ENCODE measurements around the gene DCLK1. TPM values are rescaled to one million over a fixed set of nuclear protein-coding genes. Genes with fewer than 3 reads are reported as not detected.

The DCLK1 gene
- total RNA-seq, 3 donors from 2014 or later (not counting 1 experiment from before 2014, with no cell fraction given): not detected

- H3K27ac Mint-ChIP-seq: no peak overlapping the region
- Histone ChIP-seq H3K4me3 (ENCODE audit: low read length) (no peak overlapping the region), H3K36me3 (ENCODE audit: control insufficient read depth, insufficient read depth, low read length) (no peaks in the 10 kb centered on the region), H3K27me3 (ENCODE audit: control insufficient read depth, insufficient read depth, low read length) (no peaks in the 10 kb centered on the region), H3K4me1 (ENCODE audit: control insufficient read depth, insufficient read depth, low read length) (no peaks in the 10 kb centered on the region), H3K27ac (ENCODE audit: low read length) (no peak overlapping the region), H3K9me3 (ENCODE audit: control insufficient read depth, insufficient read depth, low read length) (no peaks in the 10 kb centered on the region)
- no peaks in the 10 kb centered on the region for H3K4me1 Mint-ChIP-seq
- H3K36me3 Mint-ChIP-seq: no peaks in the 10 kb centered on the region
- H3K27me3 Mint-ChIP-seq (ENCODE audit: low read depth in 2 of 2): no peaks in the 10 kb centered on the region
- H3K9me3 Mint-ChIP-seq: peaks cover 7 to 10% of the 10 kb centered on the region in 2 donors
- no CpG with 5 or more reads among the region's 2 CpGs for WGBS (ENCODE audit: insufficient coverage)
- TF ChIP-seq, protein P1, sequence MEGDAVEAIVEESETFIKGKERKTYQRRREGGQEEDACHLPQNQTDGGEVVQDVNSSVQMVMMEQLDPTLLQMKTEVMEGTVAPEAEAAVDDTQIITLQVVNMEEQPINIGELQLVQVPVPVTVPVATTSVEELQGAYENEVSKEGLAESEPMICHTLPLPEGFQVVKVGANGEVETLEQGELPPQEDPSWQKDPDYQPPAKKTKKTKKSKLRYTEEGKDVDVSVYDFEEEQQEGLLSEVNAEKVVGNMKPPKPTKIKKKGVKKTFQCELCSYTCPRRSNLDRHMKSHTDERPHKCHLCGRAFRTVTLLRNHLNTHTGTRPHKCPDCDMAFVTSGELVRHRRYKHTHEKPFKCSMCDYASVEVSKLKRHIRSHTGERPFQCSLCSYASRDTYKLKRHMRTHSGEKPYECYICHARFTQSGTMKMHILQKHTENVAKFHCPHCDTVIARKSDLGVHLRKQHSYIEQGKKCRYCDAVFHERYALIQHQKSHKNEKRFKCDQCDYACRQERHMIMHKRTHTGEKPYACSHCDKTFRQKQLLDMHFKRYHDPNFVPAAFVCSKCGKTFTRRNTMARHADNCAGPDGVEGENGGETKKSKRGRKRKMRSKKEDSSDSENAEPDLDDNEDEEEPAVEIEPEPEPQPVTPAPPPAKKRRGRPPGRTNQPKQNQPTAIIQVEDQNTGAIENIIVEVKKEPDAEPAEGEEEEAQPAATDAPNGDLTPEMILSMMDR (IDR thresholded peaks at IDR 0.05): no peak
- H3K4me3 Mint-ChIP-seq: no peak overlapping the region
- intact Hi-C loops (cut with micrococcal nuclease): no loop called here
- ATAC-seq (no peak), DNase-seq (no peak)
Observed at GRCh38 chr13:36026531-36026930, 104.7 kb downstream of the DCLK1 start.

DNA sequence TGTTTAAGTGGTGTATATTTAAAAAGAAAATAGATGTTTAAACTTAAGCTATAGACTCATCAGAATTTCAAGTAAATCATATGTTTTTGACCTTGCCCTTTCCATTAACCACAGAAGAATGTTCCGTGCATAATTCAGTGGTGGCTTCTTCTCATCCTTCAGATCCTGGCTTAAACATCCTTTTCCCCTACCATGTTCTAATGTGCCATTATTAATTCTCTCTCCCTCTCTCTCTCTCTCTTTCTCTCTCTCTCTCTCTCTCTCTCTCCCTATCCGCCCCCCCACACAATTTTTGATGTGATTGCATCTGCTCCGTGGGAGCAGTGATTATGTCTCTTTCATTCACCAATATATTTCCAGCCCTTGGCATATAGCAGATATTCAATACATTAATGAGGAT, 116.4 kb downstream of the DCLK1 start:
- H3K36me3 Mint-ChIP-seq: peaks cover 6% of the 10 kb centered on the region
- Histone ChIP-seq H3K36me3 (ENCODE audit: control insufficient read depth, insufficient read depth, low read length) (no peaks in the 10 kb centered on the region), H3K27ac (ENCODE audit: low read length) (no peak overlapping the region), H3K4me3 (ENCODE audit: low read length) (no peak overlapping the region), H3K4me1 (ENCODE audit: control insufficient read depth, insufficient read depth, low read length) (no peaks in the 10 kb centered on the region), H3K27me3 (ENCODE audit: control insufficient read depth, insufficient read depth, low read length) (no peaks in the 10 kb centered on the region), H3K9me3 (ENCODE audit: control insufficient read depth, insufficient read depth, low read length) (no peaks in the 10 kb centered on the region)
- no peak overlapping the region for H3K27ac Mint-ChIP-seq
- no peaks in the 10 kb centered on the region for H3K4me1 Mint-ChIP-seq
- H3K27me3 Mint-ChIP-seq (ENCODE audit: low read depth in 2 of 2): no peaks in the 10 kb centered on the region
- 78% methylated on average over 3 of the region's 3 CpGs for WGBS (ENCODE audit: insufficient coverage)
- DNase-seq (no peak), ATAC-seq (no peak)
- H3K9me3 Mint-ChIP-seq: peaks cover 13 to 14% of the 10 kb centered on the region in 2 donors
- intact Hi-C loops (cut with micrococcal nuclease): no loop called here
- no peak overlapping the region for H3K4me3 Mint-ChIP-seq
- TF ChIP-seq, protein P1 (IDR thresholded peaks at IDR 0.05): no peak

GRCh38 chr13:36006894-36007675, 124.1 kb downstream of the DCLK1 start:
- Mint-ChIP-seq H3K4me3 (no peak overlapping the region), H3K27ac (no peak overlapping the region), H3K9me3 (peaks cover 0 to 2% of the 10 kb centered on the region in 2 donors), H3K36me3 (no peaks in the 10 kb centered on the region), H3K27me3 (ENCODE audit: low read depth in 2 of 2) (no peaks in the 10 kb centered on the region), H3K4me1 (no peaks in the 10 kb centered on the region)
- no peaks in the 10 kb centered on the region for H3K9me3 ChIP-seq (ENCODE audit: control insufficient read depth, insufficient read depth, low read length)
- H3K36me3 ChIP-seq (ENCODE audit: control insufficient read depth, insufficient read depth, low read length): no peaks in the 10 kb centered on the region
- H3K27ac ChIP-seq (ENCODE audit: low read length): no peak overlapping the region
- H3K4me1 ChIP-seq (ENCODE audit: control insufficient read depth, insufficient read depth, low read length): no peaks in the 10 kb centered on the region
- TF ChIP-seq, protein P1 (IDR thresholded peaks at IDR 0.05): no peak
- no CpG with 5 or more reads among the region's 5 CpGs for WGBS (ENCODE audit: insufficient coverage)
- H3K4me3 ChIP-seq (ENCODE audit: low read length): no peak overlapping the region
- H3K27me3 ChIP-seq (ENCODE audit: control insufficient read depth, insufficient read depth, low read length): no peaks in the 10 kb centered on the region
- ATAC-seq (no peak), DNase-seq (no peak)
- intact Hi-C loops (cut with micrococcal nuclease): no loop called here

GRCh38 chr13:36006347-36006746, 124.8 kb downstream of the DCLK1 start:
- intact Hi-C loops (cut with micrococcal nuclease): no loop called here
- ATAC-seq (no peak), DNase-seq (no peak)
- TF ChIP-seq, protein P1 (IDR thresholded peaks at IDR 0.05): no peak
- Mint-ChIP-seq H3K4me1 (no peaks in the 10 kb centered on the region), H3K27me3 (ENCODE audit: low read depth in 2 of 2) (no peaks in the 10 kb centered on the region), H3K4me3 (no peak overlapping the region), H3K36me3 (no peaks in the 10 kb centered on the region), H3K27ac (no peak overlapping the region), H3K9me3 (peaks cover 0 to 2% of the 10 kb centered on the region in 2 donors)
- Histone ChIP-seq H3K27ac (ENCODE audit: low read length) (no peak overlapping the region), H3K4me1 (ENCODE audit: control insufficient read depth, insufficient read depth, low read length) (no peaks in the 10 kb centered on the region), H3K27me3 (ENCODE audit: control insufficient read depth, insufficient read depth, low read length) (no peaks in the 10 kb centered on the region), H3K9me3 (ENCODE audit: control insufficient read depth, insufficient read depth, low read length) (no peaks in the 10 kb centered on the region), H3K4me3 (ENCODE audit: low read length) (no peak overlapping the region), H3K36me3 (ENCODE audit: control insufficient read depth, insufficient read depth, low read length) (no peaks in the 10 kb centered on the region)
- 95% methylated on average over 3 of the region's 4 CpGs for WGBS (ENCODE audit: insufficient coverage)

Measured in natural killer cell (primary cell).